HG03175 (cell line): ENCODE measurements around the gene LSM7.

Experiments used
- ATAC-seq: cut with Tn5 transposase; IDR thresholded peaks from one replicate; pipeline ENCODE4 v1.9.1; 2021; ENCODE audit warnings: mild to moderate bottlenecking, moderate library complexity; ENCODE audit not compliant: unreplicated experiment

The LSM7 gene

DNA sequence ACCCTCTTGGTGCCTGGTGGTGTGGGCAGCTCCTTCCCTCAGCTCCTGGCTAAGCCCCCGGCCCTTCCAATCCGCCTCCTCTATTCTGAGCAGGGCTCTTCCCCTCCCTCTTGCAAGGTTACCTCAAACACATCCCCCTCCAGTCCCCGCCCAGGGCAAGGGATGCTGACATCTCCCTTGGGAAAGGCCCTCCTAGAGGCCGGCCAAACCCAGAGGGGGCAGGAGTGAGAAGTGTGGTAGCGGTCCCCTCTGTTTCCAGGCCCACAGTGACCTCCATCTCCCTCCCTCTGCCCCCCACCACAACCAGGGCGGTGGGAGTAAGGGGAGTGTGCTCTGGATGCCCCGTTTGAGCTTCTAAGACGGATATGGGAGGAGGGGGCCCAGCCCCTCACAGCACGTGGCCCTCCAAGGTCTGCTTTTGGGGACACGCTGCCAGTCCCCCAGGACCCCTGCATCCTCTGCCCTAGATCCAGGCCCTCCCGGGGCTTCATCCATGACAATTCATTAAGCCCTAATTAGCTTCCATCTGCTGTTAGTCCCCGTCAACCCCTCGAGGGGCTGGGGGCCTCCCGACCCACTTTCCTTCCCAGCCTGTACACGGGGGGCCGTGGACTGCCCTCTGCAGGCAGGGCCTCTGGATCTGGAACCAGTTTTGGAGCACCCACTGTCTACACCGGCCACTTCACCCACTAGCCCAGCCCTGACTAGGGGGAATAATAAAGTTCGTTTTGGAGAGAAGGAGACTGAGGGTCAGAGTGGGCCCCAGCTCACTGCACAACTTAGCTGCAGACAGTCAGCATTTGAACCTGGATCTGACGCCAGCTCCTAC is 22.7 kb downstream of the LSM7 start:
- ATAC-seq = no peak

DNA sequence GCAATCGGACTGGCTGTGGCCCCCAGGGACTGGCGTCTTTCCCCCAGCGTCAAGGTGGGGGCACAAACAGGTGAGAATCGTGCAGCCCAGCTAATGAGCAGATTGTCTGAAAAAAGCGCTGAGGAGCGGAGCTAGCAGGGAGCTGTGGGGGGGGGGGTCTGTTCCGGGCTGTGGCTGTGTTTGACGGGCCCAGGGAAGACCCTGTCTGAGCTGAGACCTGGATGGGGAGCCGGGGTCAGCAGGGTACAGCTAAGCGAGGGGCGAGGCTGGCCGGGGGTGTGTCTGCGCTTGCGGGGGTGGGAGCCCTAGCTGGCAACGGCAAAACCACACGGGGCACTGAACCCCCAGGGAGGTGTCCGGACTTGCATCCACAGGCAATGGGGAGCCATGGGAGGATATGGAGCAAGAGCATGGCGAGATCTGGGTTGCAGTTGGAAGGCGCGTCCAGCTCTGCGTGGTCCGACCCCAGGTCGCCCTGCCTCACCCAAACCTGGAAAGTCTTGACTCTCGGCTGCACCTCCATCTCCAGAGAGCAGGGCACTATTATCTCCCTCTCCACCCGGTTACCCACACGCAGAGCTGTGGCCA is 25.1 kb downstream of the LSM7 start:
- ATAC-seq = no peak

DNA sequence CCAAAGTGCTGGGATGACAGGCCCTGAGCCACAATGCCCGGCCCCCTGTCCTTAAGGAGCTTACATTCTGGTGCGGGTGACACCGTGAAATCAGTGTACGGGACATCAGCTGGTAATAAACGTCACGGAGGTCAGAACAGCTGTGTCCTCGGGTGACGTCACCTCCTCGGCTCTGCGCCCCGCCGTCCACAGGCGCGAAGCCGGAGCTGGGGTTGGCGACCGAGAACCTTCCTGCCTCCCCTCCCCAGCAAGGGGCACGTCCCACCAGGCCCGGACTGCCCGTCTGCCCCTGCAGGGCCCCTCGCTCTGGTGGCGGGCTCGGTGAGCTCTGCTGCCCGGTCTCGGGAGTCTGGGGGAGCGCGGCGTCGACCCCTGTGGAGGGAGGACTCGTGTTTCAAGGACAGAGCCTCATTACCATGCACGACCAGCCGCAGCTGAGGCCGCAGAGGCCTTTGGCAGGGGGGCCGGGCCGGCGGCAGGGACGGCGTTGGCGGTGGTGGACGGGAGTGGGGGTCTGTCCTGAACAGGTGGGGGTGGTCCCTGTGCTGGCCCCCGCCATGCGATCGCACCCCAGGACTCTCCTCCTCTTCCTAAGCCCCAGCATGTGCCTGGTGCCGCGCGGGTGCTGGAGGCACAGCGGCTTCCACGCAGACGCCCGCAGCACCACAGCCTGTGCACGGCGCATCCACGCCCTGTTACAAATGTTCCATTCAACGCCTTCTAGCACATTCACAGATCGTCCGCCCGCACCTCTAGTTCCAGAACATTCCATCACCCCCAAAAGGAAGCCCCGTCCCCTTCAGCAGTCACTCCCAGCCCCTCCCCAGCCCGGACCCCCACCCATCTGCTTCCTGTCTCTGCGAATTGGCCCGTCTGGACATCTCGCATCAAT is 25.8 kb downstream of the LSM7 start:
- no peak for ATAC-seq

DNA sequence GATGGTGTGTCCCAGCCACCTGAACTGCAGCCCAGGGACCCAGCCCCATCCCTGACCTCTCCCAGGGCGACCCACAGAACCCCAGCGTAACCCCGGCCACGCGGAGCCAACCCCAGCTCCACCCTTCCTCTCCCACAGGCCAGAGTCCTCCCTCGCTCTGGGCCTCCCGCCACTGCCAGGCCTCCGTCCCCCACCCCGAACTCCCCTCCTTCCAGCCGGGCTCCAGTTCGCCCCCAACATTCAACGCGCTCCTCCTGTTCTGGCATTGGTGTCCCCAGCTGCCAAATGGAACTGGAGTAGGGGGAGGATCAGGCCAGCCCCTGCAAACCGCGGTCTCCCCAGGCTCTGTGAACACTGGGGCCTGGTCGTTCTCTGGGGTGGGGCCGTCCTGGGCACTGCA is 27.9 kb downstream of the LSM7 start:
- no peak for ATAC-seq

DNA sequence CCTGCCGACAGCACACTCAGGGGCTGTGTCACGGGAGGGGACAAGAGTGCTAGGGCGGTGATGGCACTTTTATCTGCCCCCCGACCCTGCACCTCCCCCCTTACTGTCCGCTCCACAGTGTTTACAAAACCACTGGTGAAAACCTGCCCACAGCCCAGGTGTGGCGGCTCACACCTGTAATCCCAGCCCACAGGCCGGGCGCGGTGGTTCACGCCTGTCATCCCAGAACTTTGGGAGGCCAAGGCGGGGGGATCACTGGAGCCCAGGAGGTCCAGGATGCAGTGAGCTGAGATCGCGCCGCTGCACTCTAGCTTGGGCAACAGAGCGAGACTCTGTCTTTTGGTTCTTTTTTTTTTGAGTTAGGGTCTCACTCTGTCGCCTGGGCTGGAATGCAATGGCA is 32.2 kb downstream of the LSM7 start:
- no peak for ATAC-seq

DNA sequence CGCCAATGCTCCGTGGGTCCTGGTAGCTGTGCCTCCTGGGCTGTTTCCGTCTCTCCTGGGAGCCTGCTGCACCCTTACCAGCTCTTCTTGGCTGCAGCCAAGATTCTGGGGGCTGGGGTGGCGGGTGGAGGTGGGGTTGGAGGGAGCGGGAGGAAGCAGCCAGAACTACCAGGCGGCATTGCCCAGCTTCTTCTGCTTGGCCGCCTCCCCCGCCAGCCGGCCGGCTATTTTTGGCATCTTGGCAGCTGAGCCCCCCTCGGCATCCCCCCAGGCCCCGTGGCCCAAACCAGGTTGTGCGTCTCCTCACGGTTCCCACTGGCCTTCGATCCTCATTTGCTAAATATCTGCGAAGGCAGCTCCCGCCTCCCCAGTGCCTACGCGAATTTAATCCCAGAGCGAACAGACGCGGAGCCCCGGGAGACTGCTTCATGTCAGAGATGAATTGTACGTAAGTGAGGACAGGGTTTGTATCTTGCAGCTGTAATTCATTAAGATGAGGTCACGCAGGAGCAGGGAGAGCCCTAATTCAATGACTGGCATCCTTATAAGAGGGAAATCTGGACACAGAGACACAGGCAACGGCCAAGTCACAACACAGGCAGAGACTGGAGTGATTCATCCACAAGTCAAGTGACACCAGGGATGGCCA is 33.6 kb downstream of the LSM7 start:
- ATAC-seq = no peak

DNA sequence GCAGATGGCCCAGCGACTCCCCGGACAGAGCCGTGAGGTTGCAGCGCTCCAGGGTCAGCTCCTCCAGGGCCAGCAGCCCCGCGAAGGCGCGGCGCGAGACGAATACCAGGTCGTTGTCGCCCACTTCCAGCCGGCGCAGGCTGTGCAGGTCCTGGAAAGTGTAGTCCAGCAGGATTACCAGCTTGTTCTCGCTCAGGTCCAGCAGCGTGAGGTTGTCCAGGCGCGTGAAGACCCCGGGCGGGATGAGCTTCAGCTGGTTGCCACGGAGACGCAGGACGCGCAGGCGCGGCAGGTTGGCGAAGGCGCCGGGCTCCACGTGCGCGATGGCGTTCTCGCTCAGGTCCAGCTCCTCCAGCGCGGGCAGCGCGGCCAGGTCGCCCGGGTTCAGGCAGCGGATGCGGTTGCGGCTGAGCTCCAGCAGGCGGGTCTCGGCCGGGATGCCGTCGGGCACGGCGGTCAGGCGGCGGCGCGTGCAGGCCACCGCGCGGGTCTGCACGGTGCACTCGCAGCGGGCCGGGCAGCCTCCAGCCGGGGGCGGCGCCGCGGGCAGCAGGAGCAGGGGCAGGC is 37.1 kb downstream of the LSM7 start:
- no peak for ATAC-seq

DNA sequence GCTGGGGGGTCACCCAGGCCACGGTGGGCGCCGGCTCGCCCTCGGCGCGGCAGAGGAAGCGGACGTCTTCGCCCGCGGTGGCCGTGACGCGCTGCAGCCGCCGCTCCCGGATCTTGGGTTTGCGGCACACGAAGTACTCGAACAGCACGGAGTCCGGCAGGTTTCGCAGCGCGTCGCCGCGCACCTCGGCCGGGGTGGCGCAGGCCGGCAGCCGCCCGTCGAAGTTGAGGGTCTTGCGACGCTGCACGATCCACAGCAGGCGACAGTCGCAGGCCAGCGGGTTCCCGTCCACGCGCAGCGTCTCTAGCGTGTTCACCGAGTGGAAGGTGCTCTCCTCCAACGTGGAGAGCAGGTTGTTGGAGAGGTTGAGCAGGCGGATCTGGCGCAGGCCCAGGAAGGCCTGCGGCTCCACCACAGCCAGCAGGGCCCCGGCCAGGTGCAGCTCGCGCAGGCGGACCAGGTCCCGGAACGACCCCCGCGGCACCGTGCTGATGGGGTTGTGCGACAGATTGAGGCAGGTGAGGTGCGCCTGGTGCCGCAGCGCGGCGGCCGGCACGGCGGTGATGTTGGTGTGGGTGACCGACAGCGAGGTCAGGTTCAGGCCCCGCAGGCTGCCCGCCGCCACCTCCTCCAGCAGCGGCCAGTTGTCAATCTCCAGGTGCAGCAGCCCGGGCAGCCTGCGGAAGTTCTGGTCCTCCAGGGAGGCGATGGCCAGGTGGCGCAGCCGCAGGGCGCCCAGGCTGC is 37.8 kb downstream of the LSM7 start:
- ATAC-seq = no peak

DNA sequence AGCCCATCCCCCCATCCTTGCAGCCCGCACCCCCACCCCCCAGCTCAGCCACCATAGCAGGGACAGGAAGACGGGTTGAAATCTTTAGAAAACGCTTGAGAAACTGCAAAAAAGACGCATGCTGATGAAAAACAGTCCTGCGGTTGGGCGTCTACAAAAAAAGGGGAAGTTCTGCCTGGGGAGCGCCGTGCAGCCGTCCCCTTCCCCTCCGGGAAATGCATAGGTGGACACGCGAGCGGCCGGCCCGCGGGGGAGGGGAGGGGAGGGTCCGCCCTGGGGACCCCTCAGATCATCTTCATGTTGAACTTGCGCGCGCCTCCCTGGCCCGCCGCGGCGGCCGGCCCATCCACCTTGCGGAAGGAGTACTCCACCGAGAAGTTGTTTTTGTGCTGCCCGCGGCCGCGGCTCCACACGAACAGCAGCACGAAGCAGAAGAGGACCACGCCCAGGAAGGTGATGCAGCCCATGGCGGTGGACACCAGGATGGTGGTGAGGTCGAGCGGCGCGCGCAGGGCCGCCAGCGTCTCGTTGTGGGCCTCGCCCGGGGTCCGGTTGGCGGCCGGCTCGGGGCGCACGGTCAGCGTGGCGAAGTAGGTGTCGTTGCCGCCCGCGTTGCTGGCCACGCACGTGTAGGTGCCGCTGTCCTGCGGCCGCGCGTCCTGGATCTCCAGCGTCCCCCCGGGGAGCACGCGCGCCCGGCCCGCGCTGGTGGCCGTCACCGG is 38.5 kb downstream of the LSM7 start:
- ATAC-seq = no peak

DNA sequence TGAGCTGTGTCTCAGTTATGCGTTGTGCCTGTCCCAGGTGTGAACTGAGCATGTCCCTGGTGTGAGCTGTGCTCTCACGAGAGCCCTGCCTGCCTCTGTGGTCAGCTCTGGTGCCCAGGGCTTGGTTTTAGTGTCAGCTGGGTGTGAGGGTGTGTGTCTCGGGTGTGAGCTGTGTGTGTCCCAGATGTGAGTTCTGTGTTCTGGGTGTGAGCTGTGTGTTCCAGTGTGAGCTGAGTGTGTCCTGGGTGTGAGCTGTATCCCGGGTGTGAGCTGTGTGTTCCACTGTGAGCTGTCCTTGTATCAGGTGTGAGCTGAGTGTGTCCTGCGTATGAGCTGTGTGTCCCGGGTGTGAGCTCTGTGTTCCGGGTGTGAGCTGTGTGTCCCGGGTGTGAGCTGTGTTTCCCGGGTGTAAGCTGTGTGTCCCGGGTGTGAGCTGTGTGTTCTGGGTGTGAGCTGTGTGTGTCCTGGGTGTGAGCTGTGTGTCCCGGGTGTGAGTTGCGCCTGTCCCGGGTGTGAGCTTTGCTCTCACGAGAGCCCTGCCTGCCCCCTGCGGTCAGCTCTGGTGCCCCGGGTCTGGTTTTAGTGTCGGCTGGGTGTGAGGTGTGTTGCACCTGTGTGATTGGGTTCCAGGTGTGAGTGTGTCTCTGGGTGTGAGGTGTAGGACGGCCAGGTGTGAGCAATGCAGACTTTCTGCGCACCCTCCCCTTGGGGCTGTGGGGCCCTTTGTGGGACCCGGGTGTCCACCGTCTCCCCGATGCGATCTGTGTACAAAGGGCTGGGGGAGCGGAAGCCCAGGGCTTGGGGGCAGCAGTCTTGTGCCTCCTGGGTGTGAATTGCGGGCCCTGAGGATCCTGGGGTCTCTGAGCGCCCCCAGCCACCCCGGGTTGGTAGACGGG is 39.3 kb downstream of the LSM7 start:
- no peak for ATAC-seq

DNA sequence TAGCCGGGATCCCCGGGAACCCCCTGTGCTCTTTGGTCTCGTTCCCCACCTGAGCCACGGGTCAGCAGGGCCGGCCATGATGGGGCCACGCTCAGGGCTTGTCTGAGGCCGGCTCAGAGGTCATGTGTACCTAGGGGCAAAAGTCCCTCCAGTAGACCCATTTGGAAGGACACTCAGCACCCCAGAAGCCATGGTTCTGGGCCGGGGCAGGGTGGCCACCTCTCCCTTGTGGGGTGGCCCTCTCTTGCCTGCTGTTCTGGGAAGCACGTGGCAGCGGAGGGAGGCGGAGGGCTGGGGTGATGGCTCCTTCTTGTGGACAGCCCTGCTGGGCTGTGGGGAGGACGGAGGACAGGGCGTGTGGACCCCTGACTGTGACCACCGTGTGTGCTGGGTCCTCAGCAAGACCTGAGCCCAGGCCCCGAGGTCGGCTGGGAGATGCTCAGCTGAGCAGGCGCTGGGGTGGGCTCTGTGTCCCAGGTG is 40.0 kb downstream of the LSM7 start:
- no peak for ATAC-seq

DNA sequence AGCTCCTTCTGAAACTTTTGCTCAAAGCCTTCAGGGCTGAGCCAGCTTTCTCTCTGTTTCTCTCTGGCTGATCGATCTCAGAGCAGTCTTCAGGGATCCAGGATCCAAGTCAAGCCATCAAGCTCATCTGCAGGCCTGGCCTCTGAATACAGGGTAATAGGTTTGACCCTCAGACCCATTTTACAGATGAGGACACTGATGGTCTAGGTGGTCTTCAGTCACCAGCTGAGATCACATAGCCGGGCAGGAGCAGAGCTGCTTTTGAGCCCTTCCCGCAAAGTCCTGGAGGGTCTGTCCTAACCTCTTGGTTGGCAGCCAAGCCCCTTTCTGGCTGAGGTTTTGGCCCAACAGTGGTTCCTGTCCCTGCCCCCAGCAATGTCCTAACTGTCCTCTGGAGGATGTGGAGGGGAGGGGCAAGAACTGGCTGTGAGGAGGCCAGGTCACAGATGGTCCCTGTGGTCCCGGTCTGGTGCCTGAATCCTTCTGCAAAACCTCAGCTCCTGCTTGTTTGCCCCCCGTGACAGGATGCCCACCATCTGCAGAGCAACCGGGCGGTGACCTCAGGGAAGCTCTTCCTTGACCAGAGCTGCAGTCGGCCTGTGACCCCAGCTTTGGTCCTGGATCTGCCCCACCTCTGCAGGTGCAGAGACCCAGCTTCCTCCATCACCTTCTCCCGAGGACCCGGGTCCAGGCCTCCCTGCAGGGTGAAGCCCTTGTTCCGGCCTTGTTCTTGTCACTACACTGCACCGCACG is 40.6 kb downstream of the LSM7 start:
- ATAC-seq = no peak

DNA sequence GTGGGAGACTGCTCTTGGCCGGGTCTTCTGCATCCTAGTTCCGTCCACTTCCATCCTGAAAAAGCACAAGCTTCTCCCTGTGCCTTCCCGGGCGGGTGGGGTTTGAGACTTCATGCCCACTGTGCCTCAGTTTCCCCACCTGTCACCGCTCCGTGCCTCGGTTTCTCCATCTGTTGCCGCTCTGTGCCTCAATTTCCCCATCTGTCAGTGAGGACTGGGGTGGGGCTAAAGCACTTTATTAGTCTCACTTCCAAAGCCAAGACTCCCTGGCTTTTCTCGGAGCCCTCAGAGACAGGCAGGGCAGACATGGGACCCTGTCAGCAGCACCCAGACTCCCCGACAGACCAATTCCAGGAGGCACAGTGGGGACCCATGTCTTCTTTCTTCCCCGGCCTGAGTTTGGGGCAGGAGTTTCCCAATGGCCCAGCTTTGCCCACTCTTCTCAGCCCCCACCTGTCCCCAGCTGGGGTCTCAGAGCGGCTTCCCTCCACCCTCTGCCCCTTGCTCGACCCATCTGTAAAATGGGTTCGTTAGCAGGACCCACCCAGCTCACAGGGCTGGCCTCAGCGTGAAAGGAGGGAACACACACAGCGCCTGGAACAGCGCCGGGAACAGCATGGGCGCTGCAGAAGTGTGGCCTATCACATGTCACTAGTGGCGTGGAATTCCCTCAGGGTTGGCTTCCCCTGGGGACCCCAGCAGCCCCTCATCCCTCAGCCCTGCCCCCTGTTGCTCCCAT is 41.8 kb downstream of the LSM7 start:
- no peak for ATAC-seq

DNA sequence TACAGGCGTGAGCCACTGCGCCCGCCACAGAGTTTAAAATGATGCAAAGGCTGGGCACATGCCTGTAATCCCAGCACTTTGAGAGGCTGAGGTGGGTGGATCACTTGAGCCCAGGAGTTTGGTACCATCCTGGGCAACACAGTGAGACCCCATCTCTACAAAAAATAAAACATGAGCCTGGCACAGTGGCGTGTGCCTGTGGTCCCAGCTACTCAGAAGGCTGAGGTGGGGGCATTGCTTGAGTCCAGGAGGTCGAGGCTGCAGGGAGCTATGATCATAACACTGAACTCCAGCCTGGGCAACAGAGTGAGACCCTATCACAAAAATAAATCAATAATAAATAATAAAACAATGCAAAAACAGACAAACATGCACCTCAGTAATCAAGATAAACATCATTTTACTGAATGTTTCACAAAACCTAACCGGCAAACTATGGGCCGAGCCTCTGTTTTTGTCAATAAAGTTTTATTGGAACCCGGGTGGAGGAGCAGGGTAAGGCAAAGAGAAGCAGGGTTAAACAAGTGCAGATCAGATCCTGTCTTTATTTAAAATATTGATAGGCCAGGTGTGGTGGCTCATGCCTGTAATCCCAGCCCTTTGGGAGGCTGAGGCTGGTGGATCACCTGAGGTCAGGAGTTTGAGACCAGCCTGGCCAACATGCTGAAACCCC is 44.4 kb downstream of the LSM7 start:
- no peak for ATAC-seq

DNA sequence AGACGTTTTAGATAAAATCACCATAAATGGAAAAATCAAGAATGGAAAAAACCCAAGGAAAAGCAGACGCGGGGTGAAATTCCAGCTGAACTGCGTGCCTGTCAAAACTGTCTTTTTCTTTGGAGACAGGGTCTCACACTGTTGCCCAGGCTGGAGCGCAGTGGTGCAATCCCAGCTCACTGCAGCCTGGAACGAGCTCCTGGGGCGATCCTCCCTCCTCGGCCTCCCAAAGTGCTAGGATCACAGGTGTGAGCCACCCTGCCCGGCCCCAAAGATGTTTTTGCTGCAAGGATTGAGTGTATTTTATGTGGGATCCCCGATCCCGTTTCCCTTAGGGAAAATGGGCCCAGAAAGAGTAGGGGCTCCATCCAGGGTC is 45.5 kb downstream of the LSM7 start:
- ATAC-seq = no peak

DNA sequence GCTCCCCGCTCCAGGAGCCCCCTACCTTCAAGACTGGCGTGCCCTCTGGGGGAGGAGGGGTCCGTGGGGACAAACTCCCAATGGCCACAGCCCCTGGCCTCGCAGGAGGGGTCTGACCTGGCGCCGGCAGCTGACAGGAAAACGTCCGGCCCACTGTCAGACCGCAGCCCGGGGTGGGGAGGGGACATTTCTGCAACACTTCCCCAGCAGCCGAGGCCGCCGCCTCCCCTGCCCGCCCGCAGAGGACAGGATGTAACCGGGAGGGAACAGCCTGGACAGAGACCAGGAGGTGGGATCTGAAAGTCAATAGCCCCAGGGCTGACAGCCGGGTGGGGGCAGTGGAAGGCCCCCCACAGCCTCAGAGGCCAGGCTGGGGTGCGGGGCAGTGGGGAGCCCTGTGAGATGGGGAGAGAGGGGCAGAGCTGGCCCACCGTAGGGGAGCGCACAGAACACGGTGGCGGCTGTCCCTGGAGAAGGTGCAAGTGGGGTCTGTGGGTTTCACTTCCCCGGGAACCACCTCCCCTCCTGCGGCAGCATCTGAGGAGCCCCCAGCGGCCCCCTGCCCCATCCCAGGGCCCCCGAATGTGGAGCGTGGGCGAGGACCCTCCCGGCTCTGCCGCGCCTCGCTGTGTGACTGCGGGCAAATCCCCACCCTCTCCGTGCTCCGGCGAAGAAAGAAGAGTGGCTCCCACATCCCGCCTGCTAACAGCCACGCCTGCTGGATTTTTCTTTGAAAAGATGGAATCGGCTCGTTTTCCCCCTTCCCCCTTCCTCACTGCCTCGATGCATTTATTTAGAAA is 46.1 kb downstream of the LSM7 start, which contains the start of gene PEAK3:
TSS of gene PEAK3 (minus strand) at position 114 of the 800 bp plus-strand sequence. CDS start 1,244 bp downstream, outside the sequence.
- no peak for ATAC-seq
